ENCODE measurements around the gene SCAMP4. TPM values are rescaled to one million over a fixed set of nuclear protein-coding genes. Genes with fewer than 3 reads are reported as not detected.
"Not testable (repeated sequence)": the region's sequence is repeated elsewhere in the genome, so short reads cannot be mapped to it uniquely, and the experiment has no call there.

Gene SCAMP4
- total RNA-seq, 1 donor from 2014 or later = 48.4 TPM

DNA sequence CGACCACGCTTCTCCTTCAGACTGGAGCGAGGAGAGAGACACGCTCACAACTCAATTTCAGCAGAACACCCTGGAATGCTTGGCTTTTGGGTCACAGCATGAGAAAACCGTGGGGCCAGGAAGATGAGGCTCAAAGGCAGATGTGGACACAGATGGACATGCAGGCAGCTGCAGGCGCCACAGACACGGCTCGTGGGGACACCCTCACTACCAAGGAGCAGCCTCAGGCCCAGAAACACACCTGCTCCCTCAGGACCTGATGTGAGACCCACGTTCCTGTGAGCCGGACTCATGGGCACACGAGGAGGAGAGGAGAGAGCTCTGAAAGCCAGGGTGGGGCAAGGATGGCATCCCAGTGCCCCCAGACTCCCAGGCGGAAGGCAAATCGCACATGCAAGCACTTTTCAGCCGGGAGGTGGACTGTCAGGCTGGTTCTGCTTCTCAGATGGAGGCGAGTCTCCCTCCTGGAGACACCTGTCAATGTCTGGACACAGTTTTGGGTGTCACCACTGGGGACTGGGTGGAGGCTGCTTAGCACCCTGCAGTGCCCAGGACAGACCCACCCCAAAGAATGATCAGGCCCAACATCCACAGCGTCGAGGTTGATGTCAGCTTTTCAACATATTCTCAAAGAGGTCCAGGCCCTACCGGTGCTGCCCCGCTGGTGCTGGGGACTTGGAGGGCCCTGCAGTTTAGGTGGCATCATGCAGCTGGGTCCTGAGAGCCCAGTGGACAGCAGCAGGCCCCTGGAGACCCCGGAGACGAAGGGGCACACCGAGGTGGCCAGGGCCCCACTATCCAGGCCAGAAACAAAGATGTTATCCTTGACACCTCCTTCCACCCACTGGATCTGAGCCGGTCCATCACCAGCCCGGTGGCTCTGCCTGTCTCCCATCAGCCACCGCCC, 22.2 kb upstream of the SCAMP4 start:
- DNase-seq (ENCODE audit: low spot score) = no peak

- DNase-seq (ENCODE audit: low spot score) = no peak
These were observed 21.4 kb upstream of the SCAMP4 start for GRCh38 chr19:1883784-1884183.

DNA sequence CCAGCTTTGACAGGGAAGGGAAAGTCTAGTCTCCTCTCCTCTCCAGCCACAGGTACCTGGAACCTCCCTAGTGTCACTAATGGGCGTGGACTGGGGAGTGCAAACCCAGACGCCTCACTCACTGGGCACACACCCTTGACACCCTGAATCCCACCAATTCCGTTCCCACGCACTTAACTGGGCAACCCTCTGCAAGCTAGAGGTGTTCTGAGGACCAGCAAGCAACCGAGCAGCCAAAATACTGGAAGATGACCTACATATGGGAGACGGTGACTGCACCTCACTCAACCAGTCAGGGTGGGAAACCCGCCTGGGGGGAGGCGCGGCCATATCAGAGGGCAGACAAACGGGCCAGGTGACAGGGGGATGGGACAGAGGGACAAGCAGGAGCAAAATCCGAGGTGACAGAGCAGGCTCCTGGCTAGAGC, 20.9 kb upstream of the SCAMP4 start:
- no peak for DNase-seq (ENCODE audit: low spot score)

DNA sequence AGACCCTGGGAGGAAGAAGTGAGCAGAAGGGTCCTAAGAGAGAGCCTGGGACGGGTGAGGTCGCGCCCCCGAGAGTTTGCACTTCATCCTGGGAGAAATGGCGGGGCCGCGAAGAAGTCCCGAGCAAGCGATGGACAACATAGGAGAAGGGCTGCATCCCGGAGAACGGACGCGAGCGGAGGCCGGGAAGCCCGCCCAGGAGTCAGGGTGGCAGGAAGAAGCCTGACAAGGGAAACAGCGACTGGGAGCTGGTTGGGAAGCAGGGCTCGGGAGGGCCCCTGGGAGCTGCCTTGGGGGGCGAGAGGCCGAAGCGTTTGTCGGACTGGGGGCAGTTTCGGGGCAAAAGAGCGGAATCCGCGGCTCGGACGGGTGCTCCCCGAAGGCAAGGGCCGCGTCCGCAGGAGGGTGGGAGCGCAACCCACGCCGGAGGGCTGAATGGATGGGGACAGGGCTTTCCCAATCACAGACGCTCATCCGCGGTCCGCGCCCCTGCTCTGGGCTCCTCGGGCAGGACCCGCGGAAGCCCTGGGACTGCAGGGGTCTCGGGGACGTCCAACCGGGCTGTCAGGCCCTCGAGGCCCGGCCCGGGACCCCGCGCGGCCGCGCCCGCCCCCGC, 20.4 kb upstream of the SCAMP4 start:
- DNase-seq (ENCODE audit: low spot score) = peak; percentile 90

- peak; percentile 98 for DNase-seq (ENCODE audit: low spot score)
These were observed 19.6 kb upstream of the SCAMP4 start, which contains the start of gene ABHD17A for GRCh38 chr19:1885398-1886119. Gene ABHD17A, minus strand, starts transcription at chr19:1885496. Its CDS starts 3,930 bp downstream, at chr19:1881566.

DNA sequence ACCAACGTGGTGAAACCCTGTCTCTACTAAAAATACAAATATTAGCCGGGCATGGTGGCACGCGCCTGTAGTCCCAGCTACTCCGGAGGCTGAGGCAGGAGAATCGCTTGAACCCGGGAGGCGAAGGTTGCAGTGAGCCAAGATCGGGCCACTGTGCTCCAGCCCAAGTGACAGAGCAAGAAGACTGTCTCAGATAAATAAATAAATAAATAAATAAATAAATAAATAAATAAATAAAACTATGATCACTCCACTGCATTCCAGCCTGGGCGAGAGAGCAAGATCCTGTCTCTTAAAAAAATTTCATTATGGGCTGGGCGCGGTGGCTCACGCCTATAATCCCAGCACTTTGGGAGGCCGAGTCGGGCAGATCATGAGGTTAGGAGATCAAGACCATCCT, 18.8 kb upstream of the SCAMP4 start:
- not testable (repeated sequence) for DNase-seq (ENCODE audit: low spot score)

- DNase-seq (ENCODE audit: low spot score) = no peak
These were observed 16.8 kb upstream of the SCAMP4 start for GRCh38 chr19:1888385-1888784.

GRCh38 chr19:1889907-1890306, 15.3 kb upstream of the SCAMP4 start:
- DNase-seq (ENCODE audit: low spot score) = no peak

GRCh38 chr19:1893791-1894190, 11.4 kb upstream of the SCAMP4 start:
- no peak for DNase-seq (ENCODE audit: low spot score)

GRCh38 chr19:1896508-1896907, 8.7 kb upstream of the SCAMP4 start:
- no peak for DNase-seq (ENCODE audit: low spot score)

- DNase-seq (ENCODE audit: low spot score) = no peak
These were observed 3.2 kb upstream of the SCAMP4 start for GRCh38 chr19:1901940-1902404.

GRCh38 chr19:1902923-1903322, 2.3 kb upstream of the SCAMP4 start:
- DNase-seq (ENCODE audit: low spot score) = no peak

DNA sequence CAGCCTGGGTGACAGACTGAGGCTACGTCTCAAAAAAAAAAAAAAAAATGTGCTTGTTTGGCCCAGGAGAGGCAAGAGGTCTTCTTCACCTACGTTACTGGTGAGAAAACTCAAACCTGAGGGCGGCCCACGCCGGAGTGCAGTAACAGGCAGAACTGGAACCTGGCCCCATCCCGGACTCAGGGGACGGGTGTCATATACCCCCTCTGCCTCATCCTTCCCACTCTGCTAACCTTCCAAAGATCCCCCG, 414 bp upstream of the SCAMP4 start:
- no peak for DNase-seq (ENCODE audit: low spot score)

DNA sequence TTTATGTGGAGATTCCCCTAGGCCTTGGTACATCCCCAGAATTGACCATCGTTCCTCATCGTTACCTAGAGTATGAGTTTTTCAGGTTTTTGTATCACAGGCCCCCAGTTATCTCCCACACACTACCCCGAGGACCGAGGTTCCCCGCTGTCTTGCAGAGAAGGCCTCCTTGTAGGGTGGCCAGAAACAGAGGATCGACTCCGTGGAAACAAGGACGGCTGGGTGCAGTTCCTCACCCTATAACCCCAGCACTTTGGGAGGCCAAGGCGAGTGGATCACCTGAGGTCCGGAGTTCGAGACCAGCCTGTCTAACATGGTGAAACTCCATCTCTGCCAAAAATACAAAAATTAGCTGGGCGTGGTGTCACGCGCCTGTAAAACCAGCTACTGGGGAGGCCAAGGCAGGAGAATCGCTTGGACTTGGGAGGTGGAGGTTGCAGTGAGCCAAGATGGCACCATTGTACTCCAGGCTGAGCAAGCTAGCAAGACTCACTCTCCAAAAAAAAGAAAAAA, 720 bp downstream of the SCAMP4 start:
- no peak for DNase-seq (ENCODE audit: low spot score)

DNA sequence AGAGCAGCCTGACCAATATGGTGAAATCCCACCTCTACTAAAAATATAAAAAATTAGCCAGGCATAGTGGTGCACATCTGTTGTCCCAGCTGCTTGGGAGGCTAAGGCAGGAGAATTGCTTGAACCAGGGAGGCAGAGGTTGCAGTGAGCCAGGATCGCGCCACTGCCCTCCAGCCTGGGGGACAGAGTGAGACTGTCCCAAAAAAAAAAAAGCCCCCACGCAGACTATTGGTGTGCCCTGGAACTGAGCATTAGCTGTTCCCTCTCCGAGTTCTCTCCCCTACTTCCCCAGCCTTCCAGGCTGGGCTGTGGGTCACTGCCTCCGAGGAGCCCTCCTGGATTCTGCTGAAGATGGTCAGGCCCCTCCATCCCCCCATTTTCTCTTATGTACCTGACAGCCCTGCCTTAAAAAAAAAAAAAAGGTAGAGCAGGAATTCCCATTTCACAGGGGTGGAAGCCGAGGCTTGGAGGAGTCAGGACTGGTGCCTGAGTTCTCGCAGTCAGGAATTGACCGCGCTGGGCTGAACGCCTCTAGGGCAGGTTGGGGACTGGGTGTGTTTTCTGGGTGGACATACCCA, 1.9 kb downstream of the SCAMP4 start:
- no peak for DNase-seq (ENCODE audit: low spot score)

- DNase-seq (ENCODE audit: low spot score) = no peak
These were observed 2.6 kb downstream of the SCAMP4 start for GRCh38 chr19:1907563-1908363.

DNA sequence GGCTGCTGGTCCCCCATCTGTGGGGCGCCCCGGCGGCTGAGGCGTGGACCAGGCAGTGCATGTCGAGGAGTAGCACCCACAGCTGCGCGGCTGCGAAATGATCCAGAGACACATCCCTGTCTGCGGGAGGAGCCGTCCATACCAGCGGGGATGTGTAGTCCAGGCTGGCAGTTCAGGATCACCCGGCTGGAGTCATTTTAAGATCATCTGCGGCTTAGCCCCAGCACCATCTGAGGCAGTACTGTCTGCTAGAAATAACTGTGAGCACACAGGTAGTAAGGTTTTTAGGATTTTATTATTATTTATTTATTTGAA, 3.1 kb downstream of the SCAMP4 start:
- DNase-seq (ENCODE audit: low spot score) = no peak

DNA sequence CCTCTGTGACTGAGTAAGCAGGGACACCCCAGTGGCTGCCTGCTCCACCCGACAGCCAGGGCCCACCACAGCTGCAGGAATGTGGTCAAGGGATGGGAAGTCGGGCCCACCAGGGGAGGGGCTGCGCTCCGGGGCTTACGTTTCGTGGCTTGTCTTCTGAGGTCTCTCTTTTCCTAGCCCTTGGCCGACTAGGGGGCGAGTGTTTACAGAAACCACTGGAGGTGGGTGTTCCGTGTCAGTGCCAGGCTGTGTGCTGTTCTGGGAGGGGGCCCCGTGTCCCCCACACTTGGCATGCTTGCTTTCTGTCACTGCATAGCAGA, 4.5 kb downstream of the SCAMP4 start:
- no peak for DNase-seq (ENCODE audit: low spot score)

- no peak for DNase-seq (ENCODE audit: low spot score)
These were observed 5.0 kb downstream of the SCAMP4 start for GRCh38 chr19:1910177-1910576.

DNA sequence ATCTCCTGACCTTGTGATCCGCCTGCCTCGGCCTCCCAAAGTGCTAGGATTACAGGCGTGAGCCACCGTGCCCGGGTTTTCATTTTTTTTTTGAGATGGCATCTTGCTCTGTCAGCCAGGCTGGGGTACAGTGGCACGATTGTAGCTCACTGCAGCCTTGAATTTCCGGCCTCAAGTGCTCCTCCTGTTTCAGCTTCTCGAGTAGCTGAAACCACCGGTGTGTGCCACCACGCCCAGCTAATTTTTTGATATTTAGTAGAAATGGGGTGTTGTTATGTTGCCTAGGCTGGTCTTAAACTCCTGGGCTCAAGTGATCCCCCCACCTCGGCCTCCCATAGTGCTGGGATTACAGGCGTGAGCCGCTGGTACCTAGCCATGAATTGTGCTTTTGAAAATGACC, 5.9 kb downstream of the SCAMP4 start:
- no peak for DNase-seq (ENCODE audit: low spot score)

DNA sequence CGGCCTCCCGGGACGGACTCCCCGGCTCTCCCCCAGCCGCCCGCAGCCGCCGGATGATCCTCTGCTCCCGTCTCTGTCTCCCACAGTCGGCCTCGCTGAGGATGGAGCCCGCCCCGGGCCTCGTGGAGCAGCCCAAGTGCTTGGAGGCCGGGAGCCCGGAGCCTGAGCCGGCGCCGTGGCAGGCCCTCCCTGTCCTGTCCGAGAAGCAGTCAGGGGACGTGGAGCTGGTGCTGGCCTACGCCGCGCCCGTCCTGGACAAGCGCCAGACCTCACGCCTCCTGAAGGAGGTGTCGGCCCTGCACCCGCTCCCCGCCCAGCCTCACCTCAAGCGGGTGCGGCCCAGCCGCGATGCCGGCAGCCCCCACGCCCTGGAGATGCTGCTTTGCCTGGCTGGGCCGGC, 6.8 kb downstream of the SCAMP4 start:
- DNase-seq (ENCODE audit: low spot score) = no peak

Data from mesenteric fat pad (tissue), 1 donor.